Testis (tissue), 3 donors: Measurements from ENCODE around the gene TTLL8. TPM values are rescaled to one million over a fixed set of nuclear protein-coding genes. Genes with fewer than 3 reads are reported as not detected.

Experiments used
- DNase-seq: peaks from one replicate; pipeline ENCODE4 v3.0.0-alpha.2; 2019
- H3K27ac ChIP-seq, 2 donors: fragments of 200-600 bp; sonication (generic); one replicate each; pipeline ENCODE4 v1.5.1; 2019
- H3K27me3 ChIP-seq: fragments of 200-600 bp; sonication (generic); one replicate; pipeline ENCODE4 v1.5.1; 2019
- H3K36me3 ChIP-seq: fragments of 200-600 bp; sonication (generic); one replicate; pipeline ENCODE4 v1.5.1; 2017; ENCODE audit warnings: low read depth; ENCODE audit errors: missing control alignments
- H3K4me1 ChIP-seq: fragments of 200-600 bp; sonication (generic); one replicate; pipeline ENCODE4 v1.5.1; 2019
- H3K4me3 ChIP-seq, 2 donors: fragments of 200-600 bp; sonication (generic); one replicate each; pipeline ENCODE4 v1.5.1; 2017 to 2019
- H3K9me3 ChIP-seq: fragments of 200-600 bp; sonication (generic); one replicate; pipeline ENCODE4 v1.5.1; 2017
- POLR2A ChIP-seq: fragments of 450-650 bp; IDR thresholded peaks from one replicate; pipeline ENCODE4 v1.6.1; 2017; ENCODE audit warnings: antibody characterized with exemption, mild to moderate bottlenecking, moderate library complexity
- WGBS, 2 donors: methylation state at CpG; one replicate each; pipeline ENCODE4 v1.1.5; 2018; 5-methylcytosine and 5-hydroxymethylcytosine counted together
- intact Hi-C: fragments of 100-400 bp; cut with DNase I; formaldehyde crosslinking; loops from one replicate; pipeline ENCODE4 v1.15.1; 2023; ENCODE audit warnings: low total_unique reads
- polyA plus RNA-seq: library from polyadenylated mRNA; stranded (reverse); fragments of 350-450 nt; fragmentation: Illumina TruSeq; extraction: RNeasy Lipid Tissue Mini Kit (QIAGEN cat#74804); gene quantifications from one replicate; pipeline ENCODE4 v1.2.3, GENCODE V29; 2014; ENCODE audit warnings: low read depth, low replicate concordance; ENCODE audit not compliant: insufficient read depth
- total RNA-seq, 2 donors: library from RNA; depleted of rRNA; stranded (reverse); fragments of >200 nt; gene quantifications; one replicate each; pipeline ENCODE4 v1.2.3, GENCODE V29; 2016
- TF ChIP-seq, protein P1 (sequence below), 3 experiments: fragments of 450-650 bp in 2 of 3; fragments of 200-600 bp in 1 of 3; sonication (generic) in 1 of 3; IDR thresholded peaks; one replicate each; pipeline ENCODE4 v1.5.1; 2016 to 2019; ENCODE audit warnings: antibody characterized with exemption in 3 of 3, mild to moderate bottlenecking in 2 of 3, moderate library complexity in 1 of 3

Gene TTLL8
- total and polyA plus RNA-seq, 3 donors from 2014 or later: 5.1 to 11.9 (median 11.3) TPM

DNA sequence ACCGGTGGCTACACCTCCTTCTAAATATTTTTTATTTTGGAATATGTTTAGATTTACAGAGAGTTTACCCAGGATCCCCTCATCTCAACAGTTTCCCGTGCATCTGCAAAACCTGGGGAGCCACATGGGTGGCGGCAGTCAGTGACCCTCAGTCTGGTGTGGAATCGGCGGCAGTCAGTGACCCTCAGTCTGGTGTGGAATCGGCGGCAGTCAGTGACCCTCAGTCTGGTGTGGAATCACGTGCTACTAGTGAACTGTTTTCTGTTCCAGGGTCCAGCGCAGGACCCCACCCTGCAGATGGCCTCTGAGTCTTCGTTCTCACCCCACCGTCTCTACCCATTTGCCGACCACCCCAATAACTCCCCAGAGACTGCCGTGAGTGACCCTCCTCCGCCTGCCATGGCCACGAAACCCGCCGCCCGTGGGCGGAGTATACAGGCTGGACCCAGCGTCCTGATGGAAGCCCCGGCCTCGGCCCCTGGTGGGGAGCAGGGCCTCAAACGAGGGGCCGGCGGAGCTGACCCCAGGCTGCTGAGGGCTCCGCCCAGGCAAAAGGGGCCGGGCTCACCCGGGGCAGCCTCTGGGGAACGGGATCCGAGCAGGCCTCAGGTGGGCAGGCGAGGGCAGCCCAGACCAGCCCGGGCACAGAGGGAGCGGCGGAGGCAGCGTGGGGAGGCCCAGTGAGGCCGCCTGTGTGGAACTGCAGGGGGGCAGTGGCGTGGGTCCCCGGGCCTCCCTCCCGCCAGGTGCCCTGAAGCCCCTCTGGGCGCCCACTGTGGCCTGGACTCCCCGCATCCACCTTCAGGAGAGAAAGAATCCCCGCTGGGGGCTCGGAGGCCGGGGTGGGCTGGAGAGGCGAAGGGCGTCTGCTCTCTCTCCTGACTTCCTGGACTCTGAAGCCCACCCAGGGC, 48.1 kb downstream of the TTLL8 start:
- peak overlapping the region in 1 of 2 donors; percentile 31 for H3K4me3 ChIP-seq
- intact Hi-C loops: no loop called here
- WGBS, 2 donors: 43 to 63% methylated on average over 30 to 45 of the region's 46 CpGs

DNA sequence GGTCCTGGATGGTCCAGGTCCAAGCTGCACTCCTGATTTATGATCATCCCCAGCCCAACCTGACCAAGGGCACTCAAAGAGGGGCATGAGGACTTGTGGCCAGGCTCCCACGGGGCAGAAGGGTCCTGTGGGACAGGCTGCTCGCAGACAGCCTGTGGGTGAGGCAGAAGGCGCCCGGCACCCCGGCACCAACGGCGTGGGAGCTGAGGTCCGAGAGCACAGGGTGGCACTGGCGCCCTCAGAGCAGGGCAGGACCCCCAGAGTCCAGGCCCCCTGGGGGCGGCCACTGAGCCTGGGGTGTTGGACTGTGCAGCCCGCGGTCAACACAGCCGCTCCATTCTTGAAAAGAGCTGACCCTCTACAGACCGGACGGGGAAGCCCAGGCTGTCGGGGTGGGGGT, 48.8 kb downstream of the TTLL8 start:
- H3K9me3 ChIP-seq: no peaks in the 10 kb centered on the region
- peaks cover 3% of the 10 kb centered on the region for H3K4me1 ChIP-seq
- DNase-seq: no peak
- intact Hi-C loops: no loop called here
- H3K36me3 ChIP-seq: no peaks in the 10 kb centered on the region
- WGBS, 2 donors: 74 to 90% methylated on average over 8 to 16 of the region's 16 CpGs
- H3K4me3 ChIP-seq: no peak overlapping the region
- no peaks in the 10 kb centered on the region for H3K27me3 ChIP-seq
- no peak overlapping the region for H3K27ac ChIP-seq
- TF ChIP-seq, protein P1, sequence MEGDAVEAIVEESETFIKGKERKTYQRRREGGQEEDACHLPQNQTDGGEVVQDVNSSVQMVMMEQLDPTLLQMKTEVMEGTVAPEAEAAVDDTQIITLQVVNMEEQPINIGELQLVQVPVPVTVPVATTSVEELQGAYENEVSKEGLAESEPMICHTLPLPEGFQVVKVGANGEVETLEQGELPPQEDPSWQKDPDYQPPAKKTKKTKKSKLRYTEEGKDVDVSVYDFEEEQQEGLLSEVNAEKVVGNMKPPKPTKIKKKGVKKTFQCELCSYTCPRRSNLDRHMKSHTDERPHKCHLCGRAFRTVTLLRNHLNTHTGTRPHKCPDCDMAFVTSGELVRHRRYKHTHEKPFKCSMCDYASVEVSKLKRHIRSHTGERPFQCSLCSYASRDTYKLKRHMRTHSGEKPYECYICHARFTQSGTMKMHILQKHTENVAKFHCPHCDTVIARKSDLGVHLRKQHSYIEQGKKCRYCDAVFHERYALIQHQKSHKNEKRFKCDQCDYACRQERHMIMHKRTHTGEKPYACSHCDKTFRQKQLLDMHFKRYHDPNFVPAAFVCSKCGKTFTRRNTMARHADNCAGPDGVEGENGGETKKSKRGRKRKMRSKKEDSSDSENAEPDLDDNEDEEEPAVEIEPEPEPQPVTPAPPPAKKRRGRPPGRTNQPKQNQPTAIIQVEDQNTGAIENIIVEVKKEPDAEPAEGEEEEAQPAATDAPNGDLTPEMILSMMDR (IDR thresholded peaks at IDR 0.05): no peak
- TF ChIP-seq POLR2A: no peak

More for the DNA sequence above, 48.1 kb downstream of the TTLL8 start:
- H3K36me3 ChIP-seq: no peaks in the 10 kb centered on the region
- peaks cover 9% of the 10 kb centered on the region for H3K4me1 ChIP-seq
- no peaks in the 10 kb centered on the region for H3K27me3 ChIP-seq
- H3K9me3 ChIP-seq: no peaks in the 10 kb centered on the region
- no peak for DNase-seq
- no peak for TF ChIP-seq POLR2A
- TF ChIP-seq, protein P1 (IDR thresholded peaks at IDR 0.05): no peak
- no peak overlapping the region for H3K27ac ChIP-seq

GRCh38 chr22:50008151-50009040, 49.7 kb downstream of the TTLL8 start:
- DNase-seq: no peak
- H3K9me3 ChIP-seq: no peaks in the 10 kb centered on the region

DNA sequence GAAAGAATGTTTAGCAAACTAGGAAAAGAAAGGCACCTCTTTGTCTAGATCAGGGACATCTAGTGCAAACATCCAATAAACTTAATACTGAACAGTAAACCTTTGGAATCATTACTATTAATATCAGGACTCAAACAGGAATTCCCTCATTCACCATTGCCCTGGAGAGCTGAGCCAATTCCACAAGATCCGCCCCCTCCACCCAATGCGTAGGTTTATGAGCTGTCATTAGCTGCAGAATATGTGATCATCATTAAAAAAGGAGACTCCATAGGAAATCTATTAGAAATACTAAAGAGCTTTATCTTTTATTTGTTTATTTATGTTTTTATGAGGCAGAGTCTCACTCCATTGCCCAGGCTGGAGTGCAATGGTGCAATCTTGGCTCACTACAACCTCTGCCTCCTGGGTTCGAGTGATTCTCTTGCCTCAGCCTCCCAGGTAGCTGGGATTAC, 51.0 kb downstream of the TTLL8 start:
- H3K27me3 ChIP-seq: no peaks in the 10 kb centered on the region
- TF ChIP-seq, protein P1 (IDR thresholded peaks at IDR 0.05): no peak
- no peak for TF ChIP-seq POLR2A
- intact Hi-C loops: no loop called here
- no peaks in the 10 kb centered on the region for H3K4me1 ChIP-seq
- 93 to 96% methylated on average over 3 of the region's 3 CpGs for WGBS, 2 donors
- no peaks in the 10 kb centered on the region for H3K9me3 ChIP-seq
- H3K4me3 ChIP-seq: no peak overlapping the region
- H3K27ac ChIP-seq: no peak overlapping the region
- H3K36me3 ChIP-seq: no peaks in the 10 kb centered on the region
- DNase-seq: no peak

More at GRCh38 chr22:50008151-50009040, 49.7 kb downstream of the TTLL8 start:
- no peak overlapping the region for H3K27ac ChIP-seq
- no peak overlapping the region for H3K4me3 ChIP-seq
- H3K27me3 ChIP-seq: no peaks in the 10 kb centered on the region
- TF ChIP-seq POLR2A: no peak
- TF ChIP-seq, protein P1 (IDR thresholded peaks at IDR 0.05): no peak
- WGBS, 2 donors: 83 to 84% methylated on average over 14 to 24 of the region's 24 CpGs
- peaks cover 3% of the 10 kb centered on the region for H3K4me1 ChIP-seq
- intact Hi-C loops: no loop called here
- H3K36me3 ChIP-seq: no peaks in the 10 kb centered on the region
